SH-SY5Y (cell line): ENCODE measurements around the gene ABHD12.

ENCODE experiments used
- GATA2 ChIP-seq: IDR thresholded peaks from 2 replicates; pipeline ENCODE4 v1.6.1; 2011; ENCODE audit warnings: mild to moderate bottlenecking, low read depth, low read length
- GATA3 ChIP-seq: IDR thresholded peaks from 2 replicates; pipeline ENCODE4 v1.6.1; 2011; ENCODE audit warnings: low read depth, mild to moderate bottlenecking, low read length, moderate library complexity

Gene ABHD12

GRCh38 chr20:25272223-25273000, 118.2 kb downstream of the ABHD12 start:
- TF ChIP-seq GATA3 (no peak), GATA2 (no peak)

- TF ChIP-seq GATA2 = no peak
Measured at GRCh38 chr20:25271486-25272222, 119.0 kb downstream of the ABHD12 start.

- TF ChIP-seq GATA3 (no peak), GATA2 (no peak)
Measured at GRCh38 chr20:25270829-25271251, 119.8 kb downstream of the ABHD12 start.

GRCh38 chr20:25269833-25270170, 120.8 kb downstream of the ABHD12 start:
- TF ChIP-seq GATA2 = no peak
- TF ChIP-seq GATA3 = no peak

GRCh38 chr20:25269057-25269832, 121.4 kb downstream of the ABHD12 start:
- TF ChIP-seq GATA3 (no peak), GATA2 (peak; percentile 54)

- no peak for TF ChIP-seq GATA3
- no peak for TF ChIP-seq GATA2
Measured at GRCh38 chr20:25259788-25260254, 130.8 kb downstream of the ABHD12 start.

- TF ChIP-seq GATA3 (no peak), GATA2 (no peak)
Measured at GRCh38 chr20:25259358-25259757, 131.3 kb downstream of the ABHD12 start.

- TF ChIP-seq GATA3 (no peak), GATA2 (no peak)
Measured at GRCh38 chr20:25258828-25259227, 131.8 kb downstream of the ABHD12 start.

- no peak for TF ChIP-seq GATA2
- no peak for TF ChIP-seq GATA3
Measured at GRCh38 chr20:25258476-25258805, 132.2 kb downstream of the ABHD12 start.

GRCh38 chr20:25257756-25258475, 132.7 kb downstream of the ABHD12 start:
- TF ChIP-seq GATA3 (no peak), GATA2 (no peak)

- no peak for TF ChIP-seq GATA2
- TF ChIP-seq GATA3 = no peak
Measured at GRCh38 chr20:25257130-25257529, 133.5 kb downstream of the ABHD12 start.

GRCh38 chr20:25256226-25256859, 134.3 kb downstream of the ABHD12 start:
- TF ChIP-seq GATA3 (no peak), GATA2 (no peak)

GRCh38 chr20:25254986-25255680, 135.5 kb downstream of the ABHD12 start:
- TF ChIP-seq GATA2 (no peak; the same call in 1 of the 2 replicates), GATA3 (no peak)

- TF ChIP-seq GATA3 (no peak), GATA2 (peak; percentile 71; the same call in 1 of the 2 replicates)
Measured at GRCh38 chr20:25254571-25254970, 136.1 kb downstream of the ABHD12 start.
